HEK293T (cell line): ENCODE measurements around the gene RNF31.

Experiments
- ARNT ChIP-seq: fragments of 450-650 bp; IDR thresholded peaks from 2 replicates; pipeline ENCODE4 v1.6.1; 2017; ENCODE audit warnings: mild to moderate bottlenecking
- BHLHE40 ChIP-seq: fragments of 450-650 bp; IDR thresholded peaks from 2 replicates; pipeline ENCODE4 v1.6.1; 2016; ENCODE audit warnings: mild to moderate bottlenecking, moderate library complexity, borderline replicate concordance
- ELF4 ChIP-seq: fragments of 450-650 bp; IDR thresholded peaks from 2 replicates; pipeline ENCODE4 v1.6.1; 2017; ENCODE audit warnings: antibody characterized with exemption
- FOXA1 ChIP-seq: fragments of 450-650 bp; IDR thresholded peaks from 2 replicates; pipeline ENCODE4 v1.6.1; 2016; ENCODE audit warnings: mild to moderate bottlenecking
- FOXK2 ChIP-seq: fragments of 450-650 bp; IDR thresholded peaks from 2 replicates; pipeline ENCODE4 v1.6.1; 2016; ENCODE audit warnings: mild to moderate bottlenecking
- FOXM1 ChIP-seq: fragments of 450-650 bp; IDR thresholded peaks from 2 replicates; pipeline ENCODE4 v1.6.1; 2017; ENCODE audit warnings: mild to moderate bottlenecking, borderline replicate concordance
- HDGF ChIP-seq: fragments of 450-650 bp; IDR thresholded peaks from 2 replicates; pipeline ENCODE4 v1.6.1; 2017; ENCODE audit warnings: antibody characterized with exemption, borderline replicate concordance
- NFRKB ChIP-seq: fragments of 450-650 bp; IDR thresholded peaks from 2 replicates; pipeline ENCODE4 v1.6.1; 2016; ENCODE audit warnings: mild to moderate bottlenecking, moderate library complexity
- PKNOX1 ChIP-seq: fragments of 450-650 bp; IDR thresholded peaks from 2 replicates; pipeline ENCODE4 v1.6.1; 2016
- SP1 ChIP-seq: fragments of 450-650 bp; IDR thresholded peaks from 2 replicates; pipeline ENCODE4 v1.6.1; 2017
- SUZ12 ChIP-seq: fragments of 450-650 bp; IDR thresholded peaks from 2 replicates; pipeline ENCODE4 v1.6.1; 2016; ENCODE audit warnings: mild to moderate bottlenecking
- TARDBP ChIP-seq: fragments of 450-650 bp; IDR thresholded peaks from 2 replicates; pipeline ENCODE4 v1.6.1; 2016
- ZNF384 ChIP-seq: fragments of 450-650 bp; IDR thresholded peaks from 2 replicates; pipeline ENCODE4 v1.6.1; 2016

DNA sequence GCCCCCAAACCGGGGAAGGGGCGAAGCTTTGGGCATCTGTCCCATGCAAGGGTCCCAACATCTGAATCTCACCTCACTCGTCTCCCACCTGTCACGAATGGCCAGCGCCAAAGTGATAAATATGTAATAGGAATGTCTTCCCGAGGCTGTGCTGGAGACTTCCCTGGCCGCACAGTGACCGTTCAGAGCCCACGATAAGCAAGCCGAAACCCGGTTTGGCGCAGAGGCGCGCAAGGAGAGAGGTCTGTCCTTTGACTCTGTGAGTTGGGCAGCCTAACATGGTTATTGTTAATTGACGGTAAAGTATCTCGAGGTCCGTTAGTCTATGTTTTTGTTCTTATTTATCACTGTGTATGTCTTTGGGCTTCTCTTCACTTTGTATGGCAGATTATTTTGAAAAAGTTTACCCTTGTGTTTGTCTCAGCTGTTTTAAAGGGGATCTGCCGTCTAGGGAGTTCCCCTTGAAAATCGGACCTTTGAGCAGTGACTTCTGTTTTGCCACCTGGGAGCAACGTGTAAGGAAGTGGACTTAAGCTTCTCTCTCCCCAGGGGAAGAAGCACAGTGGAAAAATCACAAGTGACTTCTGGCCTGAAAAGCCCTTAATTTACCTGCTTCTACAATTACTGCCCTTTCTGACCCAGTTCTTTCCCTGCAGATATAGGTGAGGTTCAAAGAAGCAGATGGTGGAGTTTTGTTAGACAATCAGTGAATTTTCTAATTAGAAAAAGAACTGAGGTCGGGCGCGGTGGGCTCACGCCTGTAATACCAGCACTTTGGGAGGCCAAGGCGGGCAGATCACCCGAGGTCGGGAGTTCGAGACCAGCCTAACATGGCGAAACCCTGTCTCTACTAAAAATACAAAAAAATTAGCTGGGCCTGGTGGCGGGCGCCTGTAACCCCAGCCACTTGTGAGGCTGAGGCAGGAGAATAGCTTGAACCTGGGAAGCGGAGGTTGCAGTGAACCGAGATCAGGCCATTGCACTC, 49.1 kb downstream of the RNF31 start:
- TF ChIP-seq SP1, result no peak
- TF ChIP-seq HDGF, result no peak
- TF ChIP-seq TARDBP, result no peak
- no peak for TF ChIP-seq BHLHE40
- TF ChIP-seq FOXM1, result no peak
- TF ChIP-seq ELF4, result no peak
- TF ChIP-seq SUZ12, result no peak
- no peak for TF ChIP-seq FOXK2
- no peak for TF ChIP-seq FOXA1
- TF ChIP-seq PKNOX1, result no peak
- no peak for TF ChIP-seq NFRKB
- no peak for TF ChIP-seq ARNT
- no peak for TF ChIP-seq ZNF384
